Measurements from ENCODE around the gene DNAJC9.

DNA sequence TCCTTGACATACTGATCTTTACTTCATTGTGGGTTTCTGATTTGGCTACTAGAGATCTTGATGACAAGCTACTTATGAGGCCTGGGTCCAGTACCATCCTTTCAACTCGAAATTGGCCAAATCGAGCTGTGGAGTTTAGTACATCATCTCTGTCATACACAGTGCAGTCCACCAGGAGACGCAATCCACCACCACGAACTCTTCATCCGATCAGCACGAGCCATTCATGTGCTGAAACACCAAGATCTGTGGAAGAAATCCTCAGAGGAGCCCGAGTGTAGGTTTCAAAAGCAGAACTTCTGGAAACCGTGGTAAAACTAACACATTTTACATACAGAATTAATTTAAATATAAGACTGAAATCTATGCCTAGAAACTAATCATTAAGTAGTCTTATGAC, 14.2 kb downstream of the DNAJC9 start:
- TF ChIP-seq, protein P1, sequence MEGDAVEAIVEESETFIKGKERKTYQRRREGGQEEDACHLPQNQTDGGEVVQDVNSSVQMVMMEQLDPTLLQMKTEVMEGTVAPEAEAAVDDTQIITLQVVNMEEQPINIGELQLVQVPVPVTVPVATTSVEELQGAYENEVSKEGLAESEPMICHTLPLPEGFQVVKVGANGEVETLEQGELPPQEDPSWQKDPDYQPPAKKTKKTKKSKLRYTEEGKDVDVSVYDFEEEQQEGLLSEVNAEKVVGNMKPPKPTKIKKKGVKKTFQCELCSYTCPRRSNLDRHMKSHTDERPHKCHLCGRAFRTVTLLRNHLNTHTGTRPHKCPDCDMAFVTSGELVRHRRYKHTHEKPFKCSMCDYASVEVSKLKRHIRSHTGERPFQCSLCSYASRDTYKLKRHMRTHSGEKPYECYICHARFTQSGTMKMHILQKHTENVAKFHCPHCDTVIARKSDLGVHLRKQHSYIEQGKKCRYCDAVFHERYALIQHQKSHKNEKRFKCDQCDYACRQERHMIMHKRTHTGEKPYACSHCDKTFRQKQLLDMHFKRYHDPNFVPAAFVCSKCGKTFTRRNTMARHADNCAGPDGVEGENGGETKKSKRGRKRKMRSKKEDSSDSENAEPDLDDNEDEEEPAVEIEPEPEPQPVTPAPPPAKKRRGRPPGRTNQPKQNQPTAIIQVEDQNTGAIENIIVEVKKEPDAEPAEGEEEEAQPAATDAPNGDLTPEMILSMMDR (IDR thresholded peaks at IDR 0.05) = no peak
- TF ChIP-seq POLR2AphosphoS5 (IDR thresholded peaks at IDR 0.05) = no peak
- TF ChIP-seq POLR2A (IDR thresholded peaks at IDR 0.05) = no peak
